Measurements from ENCODE around the gene LHFPL3. TPM values are rescaled to one million over a fixed set of nuclear protein-coding genes. Genes with fewer than 3 reads are reported as not detected.

The LHFPL3 gene
- total RNA-seq = not detected in 2 replicates

DNA sequence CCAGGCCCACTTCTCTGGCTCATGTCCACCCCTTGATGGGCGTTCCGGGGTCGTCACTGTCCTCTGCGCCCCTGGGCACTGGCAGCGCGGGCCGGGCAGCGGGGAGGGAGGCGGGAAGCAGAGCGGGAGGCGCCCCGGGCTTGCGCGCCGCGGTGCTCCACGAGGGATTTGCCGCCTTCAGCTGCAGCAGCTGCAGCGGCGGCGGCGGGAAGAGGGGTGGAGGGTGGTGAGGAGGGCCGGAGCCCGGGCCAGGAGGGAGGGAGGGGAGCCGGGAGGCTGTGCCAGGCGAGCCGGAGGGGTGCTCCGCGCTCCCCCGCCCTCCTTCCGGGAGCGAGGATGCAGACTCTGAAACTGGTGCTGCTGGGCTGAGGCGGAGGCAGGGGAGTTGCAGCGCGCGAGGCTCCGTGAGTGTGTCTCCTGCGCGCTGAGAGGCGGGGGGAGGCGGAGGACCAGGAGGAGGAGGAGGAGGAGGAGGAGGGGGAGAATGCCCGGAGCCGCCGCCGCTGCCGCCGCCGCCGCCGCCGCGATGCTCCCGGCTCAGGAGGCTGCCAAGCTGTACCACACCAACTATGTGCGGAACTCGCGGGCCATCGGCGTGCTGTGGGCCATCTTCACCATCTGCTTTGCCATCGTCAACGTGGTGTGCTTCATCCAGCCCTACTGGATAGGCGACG lies at the start of gene LHFPL3:
LHFPL3 (plus strand) TSS at position 308 of the 674 bp plus-strand sequence.

Other genes starting within 250 kb of the LHFPL3 start
- 29.6 and 31.0 TPM in 2 replicates for gene ORC5, start 120.6 kb upstream of the LHFPL3 start, total RNA-seq